Vagina (tissue), 2 donors: ENCODE data around the gene ARID1B. TPM values are rescaled to one million over a fixed set of nuclear protein-coding genes. Genes with fewer than 3 reads are reported as not detected.

Source experiments
- DNase-seq, 2 donors: peaks; one replicate each; pipeline ENCODE4 v3.0.0-alpha.2; 2017; ENCODE audit errors: extremely low spot score in 2 of 2
- H3K27ac ChIP-seq: fragments of 200-600 bp; sonication (generic); one replicate; pipeline ENCODE4 v1.5.1; 2019
- H3K27me3 ChIP-seq: fragments of 200-600 bp; sonication (generic); one replicate; pipeline ENCODE4 v1.5.1; 2019
- H3K36me3 ChIP-seq, 2 donors: fragments of 200-600 bp; sonication (generic); one replicate each; pipeline ENCODE4 v1.5.1; 2017 to 2019
- H3K4me1 ChIP-seq: fragments of 200-600 bp; sonication (generic); one replicate; pipeline ENCODE4 v1.5.1; 2019
- H3K4me3 ChIP-seq, 2 donors: fragments of 200-600 bp; sonication (generic); 1 replicate in 1 of 2; 2 replicates in 1 of 2; pipeline ENCODE4 v1.5.1; 2016 to 2019
- H3K9me3 ChIP-seq: fragments of 200-600 bp; sonication (generic); one replicate; pipeline ENCODE4 v1.5.1; 2019
- POLR2A ChIP-seq, 2 donors: fragments of 450-650 bp; IDR thresholded peaks; one replicate each; pipeline ENCODE4 v1.6.1; 2017; ENCODE audit warnings: antibody characterized with exemption in 2 of 2, mild to moderate bottlenecking in 2 of 2, moderate library complexity in 2 of 2
- POLR2AphosphoS5 ChIP-seq, 2 donors: sonication (generic); formaldehyde crosslinking; IDR thresholded peaks; one replicate each; pipeline ENCODE4 v1.9.0; 2017; ENCODE audit warnings: antibody characterized with exemption in 2 of 2, mild to moderate bottlenecking in 2 of 2, low read depth in 1 of 2; ENCODE audit not compliant: insufficient read depth in 1 of 2
- intact Hi-C: fragments of 100-400 bp; cut with DNase I; formaldehyde crosslinking; loops from one replicate; pipeline ENCODE4 v1.15.1; 2023
- total RNA-seq: library from RNA; depleted of rRNA; stranded (reverse); fragments of >200 nt; gene quantifications from one replicate; pipeline ENCODE4 v1.2.3, GENCODE V29; 2016
- TF ChIP-seq, protein P1 (sequence below), 3 experiments: fragments of 450-650 bp in 2 of 3; fragments of 200-600 bp in 1 of 3; sonication (generic) in 1 of 3; IDR thresholded peaks; one replicate each; pipeline ENCODE4 v1.5.1; 2017 to 2019; ENCODE audit warnings: antibody characterized with exemption in 3 of 3, mild to moderate bottlenecking in 2 of 3, moderate library complexity in 2 of 3

Gene ARID1B
- total RNA-seq, 1 donor from 2014 or later, result 141 TPM

DNA sequence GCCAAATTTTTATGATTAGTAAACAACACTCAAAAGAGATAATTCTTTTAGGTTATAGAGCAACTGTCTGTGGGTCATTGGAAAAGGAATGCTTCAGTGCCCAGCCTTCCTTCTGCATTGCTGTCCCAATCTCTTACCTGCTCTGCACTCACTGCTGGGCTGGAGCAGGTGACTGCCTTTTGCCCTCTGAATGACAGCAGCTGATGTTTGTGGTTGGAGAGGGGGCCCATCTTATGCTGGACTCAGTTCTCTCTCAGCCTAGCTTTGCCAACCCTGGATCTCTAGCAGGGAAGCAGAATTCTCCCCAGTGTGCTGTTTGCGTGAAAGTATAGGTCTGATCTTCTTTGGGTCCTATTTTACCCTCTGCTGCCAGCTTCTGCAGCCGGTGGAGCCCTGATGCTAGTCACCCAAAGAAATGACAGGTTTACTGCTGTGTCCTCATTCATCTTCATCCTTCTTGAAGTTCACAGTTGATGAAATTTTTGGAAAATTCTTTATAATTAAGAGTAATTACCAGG lies 193.5 kb downstream of the ARID1B start:
- no peaks in the 10 kb centered on the region for H3K27me3 ChIP-seq
- TF ChIP-seq, protein P1, sequence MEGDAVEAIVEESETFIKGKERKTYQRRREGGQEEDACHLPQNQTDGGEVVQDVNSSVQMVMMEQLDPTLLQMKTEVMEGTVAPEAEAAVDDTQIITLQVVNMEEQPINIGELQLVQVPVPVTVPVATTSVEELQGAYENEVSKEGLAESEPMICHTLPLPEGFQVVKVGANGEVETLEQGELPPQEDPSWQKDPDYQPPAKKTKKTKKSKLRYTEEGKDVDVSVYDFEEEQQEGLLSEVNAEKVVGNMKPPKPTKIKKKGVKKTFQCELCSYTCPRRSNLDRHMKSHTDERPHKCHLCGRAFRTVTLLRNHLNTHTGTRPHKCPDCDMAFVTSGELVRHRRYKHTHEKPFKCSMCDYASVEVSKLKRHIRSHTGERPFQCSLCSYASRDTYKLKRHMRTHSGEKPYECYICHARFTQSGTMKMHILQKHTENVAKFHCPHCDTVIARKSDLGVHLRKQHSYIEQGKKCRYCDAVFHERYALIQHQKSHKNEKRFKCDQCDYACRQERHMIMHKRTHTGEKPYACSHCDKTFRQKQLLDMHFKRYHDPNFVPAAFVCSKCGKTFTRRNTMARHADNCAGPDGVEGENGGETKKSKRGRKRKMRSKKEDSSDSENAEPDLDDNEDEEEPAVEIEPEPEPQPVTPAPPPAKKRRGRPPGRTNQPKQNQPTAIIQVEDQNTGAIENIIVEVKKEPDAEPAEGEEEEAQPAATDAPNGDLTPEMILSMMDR (IDR thresholded peaks at IDR 0.05), result no peak
- TF ChIP-seq POLR2A (IDR thresholded peaks at IDR 0.05), result no peak
- no peak for TF ChIP-seq POLR2AphosphoS5 (IDR thresholded peaks at IDR 0.05; ENCODE audit: insufficient read depth in 1 of 2, low read depth in 1 of 2)
- H3K4me1 ChIP-seq, result peaks cover 53% of the 10 kb centered on the region

DNA sequence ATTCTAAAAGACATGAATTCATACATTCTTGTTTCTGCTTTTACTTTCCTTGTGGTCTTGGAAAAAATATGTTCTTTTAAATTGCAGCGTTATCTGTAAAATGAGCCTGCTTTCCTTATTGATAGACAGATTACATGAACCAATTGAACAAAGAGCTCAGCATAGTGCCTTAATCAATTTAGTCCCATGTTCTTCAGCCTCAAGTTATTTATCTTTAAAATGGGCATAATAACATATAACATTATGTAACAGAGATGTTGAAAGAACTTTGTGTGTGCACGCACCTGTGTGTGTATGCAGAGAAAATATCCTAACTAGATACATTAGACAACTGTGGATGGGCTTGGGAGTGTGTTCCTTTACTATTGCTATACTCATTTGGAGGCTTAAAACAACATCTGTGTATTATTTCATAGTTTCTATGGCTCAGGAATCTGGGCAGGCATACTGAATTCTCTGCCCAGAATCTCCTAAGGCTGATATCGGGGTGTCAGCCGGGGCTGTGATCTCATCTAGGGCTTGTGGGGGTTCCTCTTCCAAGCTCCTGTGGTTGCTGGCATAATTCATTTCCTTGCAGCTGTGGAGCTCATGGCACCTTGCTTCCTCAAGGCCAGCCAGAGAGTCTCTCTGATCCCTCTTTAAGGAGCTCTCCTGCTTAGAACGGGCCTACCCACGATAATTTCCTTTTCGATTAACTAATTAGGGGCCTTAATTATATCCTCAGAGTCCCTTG lies 194.1 kb downstream of the ARID1B start:
- TF ChIP-seq POLR2AphosphoS5 (IDR thresholded peaks at IDR 0.05; ENCODE audit: insufficient read depth in 1 of 2, low read depth in 1 of 2), result no peak
- TF ChIP-seq POLR2A (IDR thresholded peaks at IDR 0.05), result no peak
- TF ChIP-seq, protein P1 (IDR thresholded peaks at IDR 0.05), result no peak
- H3K36me3 ChIP-seq, result no peaks in the 10 kb centered on the region
- no peak overlapping the region for H3K4me3 ChIP-seq
- peaks cover 56% of the 10 kb centered on the region for H3K4me1 ChIP-seq
- intact Hi-C loops, result no loop called here
- no peak for DNase-seq
- H3K27ac ChIP-seq, result no peak overlapping the region
- H3K9me3 ChIP-seq, result no peaks in the 10 kb centered on the region
- no peaks in the 10 kb centered on the region for H3K27me3 ChIP-seq

More for the DNA sequence above, 193.5 kb downstream of the ARID1B start:
- DNase-seq, result no peak
- H3K27ac ChIP-seq, result no peak overlapping the region
- H3K4me3 ChIP-seq, result no peak overlapping the region
- no peaks in the 10 kb centered on the region for H3K36me3 ChIP-seq
- intact Hi-C loops, result no loop called here
- H3K9me3 ChIP-seq, result no peaks in the 10 kb centered on the region

- Histone ChIP-seq H3K4me1 (peaks cover 63% of the 10 kb centered on the region), H3K9me3 (no peaks in the 10 kb centered on the region), H3K27me3 (no peaks in the 10 kb centered on the region), H3K36me3 (no peaks in the 10 kb centered on the region), H3K4me3 (no peak overlapping the region), H3K27ac (no peak overlapping the region)
- no peak for DNase-seq
- TF ChIP-seq POLR2A (IDR thresholded peaks at IDR 0.05) (no peak), POLR2AphosphoS5 (IDR thresholded peaks at IDR 0.05; ENCODE audit: insufficient read depth in 1 of 2, low read depth in 1 of 2) (no peak)
- TF ChIP-seq, protein P1 (IDR thresholded peaks at IDR 0.05), result no peak
- intact Hi-C loops, result no loop called here
These were observed 195.0 kb downstream of the ARID1B start for GRCh38 chr6:156972145-156972544.

DNA sequence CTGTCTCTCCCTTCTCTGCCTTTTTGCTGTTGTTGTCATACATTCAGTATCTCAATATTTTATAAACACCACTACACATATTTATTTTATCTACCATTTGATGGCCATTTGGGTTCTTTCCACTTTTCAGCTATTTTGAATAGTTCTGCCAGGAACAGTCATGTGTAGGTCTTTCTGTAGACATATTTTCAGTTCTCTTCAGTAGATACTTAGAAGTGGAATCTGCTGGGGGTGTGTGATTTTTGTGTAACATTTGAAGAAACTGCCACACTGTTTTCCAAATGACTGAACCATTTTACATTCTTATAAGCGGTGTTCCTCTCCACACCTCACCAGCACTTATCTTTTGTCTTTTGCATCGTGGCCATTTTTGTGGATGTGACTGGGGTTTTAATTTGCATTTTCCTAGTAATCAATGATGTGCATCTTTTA lies 197.7 kb downstream of the ARID1B start:
- peaks cover 66% of the 10 kb centered on the region for H3K4me1 ChIP-seq

More for the DNA sequence above, 197.7 kb downstream of the ARID1B start:
- no peak for DNase-seq
- TF ChIP-seq POLR2A (IDR thresholded peaks at IDR 0.05) (no peak), POLR2AphosphoS5 (IDR thresholded peaks at IDR 0.05; ENCODE audit: insufficient read depth in 1 of 2, low read depth in 1 of 2) (no peak)
- TF ChIP-seq, protein P1 (IDR thresholded peaks at IDR 0.05), result no peak
- H3K27ac ChIP-seq, result no peak overlapping the region
- intact Hi-C loops, result no loop called here
- no peaks in the 10 kb centered on the region for H3K27me3 ChIP-seq
- no peaks in the 10 kb centered on the region for H3K9me3 ChIP-seq
- H3K36me3 ChIP-seq, result no peaks in the 10 kb centered on the region
- H3K4me3 ChIP-seq, result no peak overlapping the region
